HAP-1 (cell line): Measurements from ENCODE around the gene FAM186B.
A peak's percentile ranks its signal among the peaks of the same experiment; 100 is the strongest.

Experiments
- DNase-seq, 2 experiments: peaks; one replicate each; pipeline ENCODE4 v3.0.0-alpha.2; 2016 to 2020; ENCODE audit warnings: low spot score in 2 of 2
- H3K27me3 ChIP-seq: fragments of 250-450 bp; sonication (Bioruptor Pico); 2 replicates; pipeline ENCODE4 v1.5.1; 2020; ENCODE audit warnings: low read depth, mild to moderate bottlenecking, moderate library complexity
- H3K36me3 ChIP-seq: fragments of 250-450 bp; sonication (Bioruptor Pico); replicated peaks from 2 replicates; pipeline ENCODE4 v1.5.1; 2020; ENCODE audit warnings: mild to moderate bottlenecking
- H3K4me1 ChIP-seq: fragments of 250-450 bp; sonication (Bioruptor Pico); 2 replicates; pipeline ENCODE4 v1.5.1; 2020; ENCODE audit warnings: mild to moderate bottlenecking
- H3K4me3 ChIP-seq: fragments of 250-450 bp; sonication (Bioruptor Pico); 2 replicates; pipeline ENCODE4 v1.5.1; 2020; ENCODE audit warnings: mild to moderate bottlenecking, moderate library complexity
- H3K9me3 ChIP-seq: fragments of 250-450 bp; sonication (Bioruptor Pico); 2 replicates; pipeline ENCODE4 v1.5.1; 2020; ENCODE audit warnings: mild to moderate bottlenecking, moderate library complexity
- in situ Hi-C: fragments of 300-500 bp; cut with MboI; formaldehyde crosslinking; loops from 3 replicates; pipeline ENCODE4 v1.14.3; 2020; ENCODE audit warnings: low sequenced_read_pairs, inconsistent platforms, mixed read lengths

The FAM186B gene

GRCh38 chr12:49543221-49543913, 62.1 kb downstream of the FAM186B start:
- Histone ChIP-seq H3K36me3 (no peaks in the 10 kb centered on the region), H3K27me3 (peaks cover 4% of the 10 kb centered on the region; the same call in 1 of the 2 replicates), H3K9me3 (no peaks in the 10 kb centered on the region), H3K4me3 (no peak overlapping the region), H3K4me1 (peaks cover 3% of the 10 kb centered on the region; the same call in 1 of the 2 replicates)
- in situ Hi-C loops: no loop called here
- no peak for DNase-seq

GRCh38 chr12:49542592-49543160, 62.8 kb downstream of the FAM186B start:
- DNase-seq: no peak
- Histone ChIP-seq H3K9me3 (no peaks in the 10 kb centered on the region), H3K36me3 (no peaks in the 10 kb centered on the region), H3K4me3 (no peak overlapping the region), H3K4me1 (peaks cover 3% of the 10 kb centered on the region; the same call in 1 of the 2 replicates), H3K27me3 (peaks cover 4% of the 10 kb centered on the region; the same call in 1 of the 2 replicates)
- in situ Hi-C loops: no loop called here

GRCh38 chr12:49541911-49542505, 63.4 kb downstream of the FAM186B start:
- H3K4me1 ChIP-seq: peaks cover 3% of the 10 kb centered on the region
- DNase-seq: no peak
- no peaks in the 10 kb centered on the region for H3K36me3 ChIP-seq
- in situ Hi-C loops: no loop called here
- H3K9me3 ChIP-seq: no peaks in the 10 kb centered on the region
- peaks cover 4% of the 10 kb centered on the region; the same call in 1 of the 2 replicates for H3K27me3 ChIP-seq
- no peak overlapping the region for H3K4me3 ChIP-seq

DNA sequence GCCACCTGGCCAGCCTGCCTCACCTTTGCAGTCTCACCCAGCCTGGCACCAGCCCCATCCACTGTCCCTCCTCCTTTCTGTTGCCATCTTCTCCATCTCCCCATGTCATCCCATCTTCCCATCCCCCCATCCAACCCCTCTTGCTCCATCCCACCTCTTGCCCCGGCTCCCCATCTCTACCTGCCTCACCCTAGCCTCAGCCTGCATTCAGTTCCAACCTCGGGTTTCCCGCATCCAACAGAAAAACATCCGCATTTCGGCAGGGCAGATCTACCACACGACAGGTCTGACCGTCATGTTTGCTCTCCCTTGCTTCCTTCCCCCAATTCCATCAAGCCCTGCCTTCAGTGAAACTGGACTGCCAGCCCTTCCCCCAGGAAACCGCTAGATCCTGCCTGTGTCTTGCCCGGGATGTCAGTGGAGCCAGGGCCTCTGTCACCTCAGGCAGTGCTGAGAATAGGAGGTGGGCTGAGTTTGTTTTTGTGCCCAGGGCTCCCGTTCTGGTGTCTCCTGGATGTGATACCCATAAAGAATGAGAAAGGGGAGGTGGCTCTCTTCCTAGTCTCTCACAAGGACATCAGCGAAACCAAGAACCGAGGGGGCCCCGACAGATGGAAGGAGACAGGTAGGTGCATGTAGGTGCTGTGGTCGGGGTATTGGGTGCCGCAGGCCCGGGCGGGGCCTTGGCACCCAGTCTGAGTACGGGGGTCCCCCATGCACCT, 64.1 kb downstream of the FAM186B start:
- no peak overlapping the region for H3K4me3 ChIP-seq
- DNase-seq: no peak
- H3K27me3 ChIP-seq: peaks cover 4% of the 10 kb centered on the region; the same call in 1 of the 2 replicates
- in situ Hi-C loops: no loop called here
- H3K36me3 ChIP-seq: no peaks in the 10 kb centered on the region
- H3K9me3 ChIP-seq: no peaks in the 10 kb centered on the region
- peaks cover 3% of the 10 kb centered on the region for H3K4me1 ChIP-seq

- Histone ChIP-seq H3K4me1 (peaks cover 3% of the 10 kb centered on the region), H3K27me3 (peaks cover 4% of the 10 kb centered on the region; the same call in 1 of the 2 replicates), H3K9me3 (no peaks in the 10 kb centered on the region), H3K36me3 (no peaks in the 10 kb centered on the region), H3K4me3 (no peak overlapping the region)
- DNase-seq: no peak
- in situ Hi-C loops: no loop called here
Observed at GRCh38 chr12:49540229-49541139, 65.0 kb downstream of the FAM186B start.

GRCh38 chr12:49539406-49540228, 65.8 kb downstream of the FAM186B start:
- Histone ChIP-seq H3K9me3 (no peaks in the 10 kb centered on the region), H3K36me3 (no peaks in the 10 kb centered on the region), H3K4me3 (peak overlapping the region; percentile 14; the same call in 1 of the 2 replicates), H3K27me3 (peaks cover 4% of the 10 kb centered on the region; the same call in 1 of the 2 replicates), H3K4me1 (peaks cover 3% of the 10 kb centered on the region)
- in situ Hi-C loops: no loop called here
- DNase-seq: peak in 1 of 2 experiments; percentile 9

DNA sequence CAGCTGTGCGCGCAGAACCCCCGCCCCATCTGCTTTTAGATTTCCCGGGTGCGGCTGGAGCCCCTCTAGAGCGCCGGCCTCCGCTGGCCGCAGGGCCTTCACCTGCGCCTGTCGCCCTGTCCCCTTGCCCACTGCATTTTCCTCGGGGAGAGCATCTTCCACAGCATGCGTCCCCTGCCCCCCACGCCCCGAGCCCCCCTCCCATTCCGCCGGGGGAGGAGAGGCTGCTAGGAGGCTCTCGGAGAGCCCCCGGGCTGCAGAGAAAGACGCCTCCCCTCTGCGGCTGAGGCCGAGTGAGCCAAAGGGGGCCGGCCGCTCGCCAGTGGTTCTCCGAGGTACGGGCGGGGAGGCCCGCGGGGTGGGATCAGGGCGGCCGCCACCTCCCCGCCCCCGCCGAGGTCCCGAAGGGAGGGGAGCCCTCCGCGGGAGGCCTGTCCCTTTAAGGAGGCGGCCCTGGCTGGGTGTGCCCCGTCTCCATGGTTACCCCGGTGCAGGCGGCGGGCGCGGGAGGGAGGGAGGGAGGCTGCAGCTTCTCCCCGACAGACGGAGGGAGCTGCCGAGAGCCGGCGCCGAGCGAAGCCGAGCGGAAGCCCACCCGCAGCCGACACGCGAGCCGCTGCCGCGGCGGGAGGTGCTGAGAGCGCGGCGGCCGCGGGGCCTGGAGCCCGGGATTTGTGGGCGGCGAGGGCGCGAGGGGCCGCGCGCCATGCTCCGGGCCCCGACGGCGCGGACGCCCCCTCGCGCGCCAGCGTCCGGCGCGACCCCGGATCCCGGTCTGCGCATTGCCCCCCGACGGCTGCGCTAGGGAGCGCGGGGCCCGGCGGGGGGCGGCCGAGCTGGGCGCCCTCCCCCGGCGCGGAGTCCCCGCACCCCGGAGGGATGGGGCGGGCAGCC, 66.7 kb downstream of the FAM186B start, which contains the start of gene KCNH3:
KCNH3 (plus strand) TSS at position 521 of the 894 bp plus-strand sequence. CDS start 387 bp downstream, outside the sequence.
- Histone ChIP-seq H3K4me1 (peaks cover 3% of the 10 kb centered on the region), H3K36me3 (no peaks in the 10 kb centered on the region), H3K4me3 (peak within 1 kb of the TSS; percentile 34), H3K27me3 (peaks cover 4% of the 10 kb centered on the region; the same call in 1 of the 2 replicates), H3K9me3 (no peaks in the 10 kb centered on the region)
- in situ Hi-C loops: no loop called here
- peak; percentile 82 to 95 for DNase-seq

DNA sequence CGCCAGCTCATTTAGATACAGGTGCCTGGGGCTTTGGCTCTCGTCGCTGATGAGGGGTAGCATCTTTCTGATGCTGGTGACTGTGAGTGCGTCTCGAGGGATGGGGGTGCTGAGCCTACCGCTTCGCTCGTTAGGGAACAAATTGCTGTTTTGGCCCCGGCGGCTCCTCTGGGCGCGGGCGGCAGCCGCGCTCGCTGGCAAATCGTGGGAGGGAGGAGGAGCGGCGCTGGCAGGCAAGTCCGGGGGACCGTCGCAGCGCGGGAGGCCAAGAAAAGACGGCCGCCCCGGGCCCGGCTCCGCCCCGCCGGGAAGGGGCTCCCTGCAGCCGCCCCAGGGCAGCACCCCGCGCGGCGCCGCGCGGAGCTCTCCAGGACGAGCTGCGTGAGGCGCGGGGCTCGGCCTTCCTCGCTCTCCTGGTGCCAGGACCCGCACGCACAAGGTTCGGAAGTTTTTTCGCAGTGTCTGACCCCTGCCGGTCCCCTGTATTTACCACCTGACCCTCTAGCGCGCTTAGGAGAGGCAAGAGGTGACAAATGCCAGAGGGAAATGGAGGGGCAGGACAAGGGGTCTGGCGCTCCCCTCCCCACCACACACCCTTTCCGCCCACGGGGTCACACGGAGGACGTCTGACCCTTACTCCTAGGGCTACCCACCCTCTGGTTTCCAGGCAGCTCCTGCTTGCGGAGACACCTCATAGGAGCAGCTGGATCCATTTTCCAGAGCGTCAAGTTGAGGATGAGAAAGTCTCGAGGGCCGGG, 67.5 kb downstream of the FAM186B start:
- peaks cover 3% of the 10 kb centered on the region for H3K4me1 ChIP-seq
- in situ Hi-C loops: no loop called here
- peak; percentile 17 to 59 for DNase-seq
- no peaks in the 10 kb centered on the region for H3K36me3 ChIP-seq
- H3K9me3 ChIP-seq: no peaks in the 10 kb centered on the region
- H3K4me3 ChIP-seq: peak overlapping the region; percentile 34
- peaks cover 4% of the 10 kb centered on the region; the same call in 1 of the 2 replicates for H3K27me3 ChIP-seq
